ENCODE data around the gene H2BK1. TPM values are rescaled to one million over a fixed set of nuclear protein-coding genes. Genes with fewer than 3 reads are reported as not detected.

The H2BK1 gene
- total RNA-seq, 1 experiment from 2014 or later = not detected

GRCh38 chr7:151250181-151251132, 40.2 kb upstream of the H2BK1 start:
- ChIA-PET CTCF (no interaction called here), POLR2A (interaction anchor here (0.6 kb wide), 1 partner anchor 36 kb away, joined by 3 read pairs; no protein-coding TSS in a partner anchor)
- DNase-seq (ENCODE audit: low read depth, low spot score) (no peak), ATAC-seq (no peak)
- Histone ChIP-seq H3K27ac (ENCODE audit: low read length) (peak overlapping the region; percentile 23; the same call in 1 of the 2 replicates), H3K9me3 (ENCODE audit: control insufficient read depth, insufficient read depth, low read depth, low read length) (no peaks in the 10 kb centered on the region), H3K4me3 (ENCODE audit: low read depth in 2 of 2, low read length in 2 of 2) (no peak overlapping the region), H3K36me3 (ENCODE audit: control insufficient read depth, insufficient read depth, low read length) (no peaks in the 10 kb centered on the region), H3K27me3 (ENCODE audit: control insufficient read depth, insufficient read depth, low read length) (no peaks in the 10 kb centered on the region), H3K4me1 (ENCODE audit: control insufficient read depth, insufficient read depth, low read length) (peaks cover 46% of the 10 kb centered on the region)
- in situ Hi-C loops (cut with HindIII; ENCODE audit: low pct_unique_long_range_greater_than_20kb, low sequenced_read_pairs) (no loop called here), intact Hi-C loops (cut with micrococcal nuclease; ENCODE audit: unreplicated experiment) (loop anchor here (5.0 kb wide), 1 partner anchor 52 kb away; no protein-coding TSS in a partner anchor)
- BruUV-seq (replicated peaks) = no TSS peak
- TF ChIP-seq POLR2AphosphoS5 (IDR thresholded peaks at IDR 0.05; ENCODE audit: low read depth, low read length) = no peak
- no peak for TF ChIP-seq CTCF (IDR thresholded peaks at IDR 0.05)
- TF ChIP-seq SIN3A (IDR thresholded peaks at IDR 0.05; ENCODE audit: borderline replicate concordance, insufficient read depth, low read depth, low read length) = no peak
- TF ChIP-seq TCF7L2 (IDR thresholded peaks at IDR 0.05; ENCODE audit: low read depth, low read length) = no peak
- no peak for TF ChIP-seq REST (IDR thresholded peaks at IDR 0.05; ENCODE audit: insufficient read depth in 1 of 2, low read depth in 2 of 2, low read length in 1 of 2)

GRCh38 chr7:151249732-151250072, 39.4 kb upstream of the H2BK1 start:
- in situ Hi-C loops (cut with HindIII; ENCODE audit: low pct_unique_long_range_greater_than_20kb, low sequenced_read_pairs) = no loop called here
- Histone ChIP-seq H3K4me1 (ENCODE audit: control insufficient read depth, insufficient read depth, low read length) (peaks cover 51% of the 10 kb centered on the region), H3K9me3 (ENCODE audit: control insufficient read depth, insufficient read depth, low read depth, low read length) (no peaks in the 10 kb centered on the region), H3K27ac (ENCODE audit: low read length) (0 out of 2 replicates have a peak overlapping the region, but pooled peaks have one; percentile 74), H3K27me3 (ENCODE audit: control insufficient read depth, insufficient read depth, low read length) (no peaks in the 10 kb centered on the region), H3K4me3 (ENCODE audit: low read depth in 2 of 2, low read length in 2 of 2) (peak overlapping the region in 1 of 2 experiments; percentile 75; a peak in 2 of 4 replicates), H3K36me3 (ENCODE audit: control insufficient read depth, insufficient read depth, low read length) (no peaks in the 10 kb centered on the region)
- CTCF ChIA-PET = no interaction called here
- ATAC-seq = peak; percentile 32; the same call in 1 of the 2 replicates
- no peak for TF ChIP-seq POLR2AphosphoS5 (IDR thresholded peaks at IDR 0.05; ENCODE audit: low read depth, low read length)
- TF ChIP-seq SIN3A (IDR thresholded peaks at IDR 0.05; ENCODE audit: borderline replicate concordance, insufficient read depth, low read depth, low read length) = no peak
- no peak for TF ChIP-seq TCF7L2 (IDR thresholded peaks at IDR 0.05; ENCODE audit: low read depth, low read length)
- TF ChIP-seq CTCF (IDR thresholded peaks at IDR 0.05) = no peak
- TF ChIP-seq REST (IDR thresholded peaks at IDR 0.05; ENCODE audit: insufficient read depth in 1 of 2, low read depth in 2 of 2, low read length in 1 of 2) = no peak
- POLR2A ChIA-PET = no interaction called here
- intact Hi-C loops (cut with micrococcal nuclease; ENCODE audit: unreplicated experiment) = loop anchor here (5.0 kb wide), 1 partner anchor 53 kb away; no protein-coding TSS in a partner anchor
- DNase-seq (ENCODE audit: low read depth, low spot score) = no peak
- no TSS peak for BruUV-seq (replicated peaks)

Data from Panc1 (cell line).